Spleen (tissue), 11 donors: ENCODE data around the gene TANC1. TPM values are rescaled to one million over a fixed set of nuclear protein-coding genes. Genes with fewer than 3 reads are reported as not detected.

ENCODE experiments used
- DNase-seq: peaks from one replicate; pipeline ENCODE4 v3.0.0-alpha.2; 2020
- H3K27ac ChIP-seq, 8 donors: fragments of 200-600 bp; sonication (generic) in 7 of 8; 1 replicate in 4 of 8; 2 replicates in 4 of 8; pipeline versions ENCODE4 v1.5.0 to v1.8.0; 2016 to 2021; ENCODE audit warnings: inconsistent platforms in 4 of 8, mild to moderate bottlenecking in 4 of 8, moderate library complexity in 1 of 8
- H3K27me3 ChIP-seq, 7 donors: fragments of 200-600 bp; sonication (generic) in 6 of 7; replicated peaks in 1 of 7; 1 replicate in 4 of 7; 2 replicates in 3 of 7; pipeline versions ENCODE4 v1.5.0 to v1.8.0; 2016 to 2021; ENCODE audit warnings: inconsistent platforms in 3 of 7, mild to moderate bottlenecking in 1 of 7
- H3K36me3 ChIP-seq, 6 donors: fragments of 200-600 bp; sonication (generic) in 5 of 6; 1 replicate in 4 of 6; 2 replicates in 2 of 6; pipeline versions ENCODE4 v1.5.0 to v1.8.0; 2016 to 2021; ENCODE audit warnings: inconsistent platforms in 2 of 6
- H3K4me1 ChIP-seq, 6 donors: fragments of 200-600 bp; sonication (generic) in 5 of 6; 1 replicate in 3 of 6; 2 replicates in 3 of 6; pipeline versions ENCODE4 v1.5.0 to v1.8.0; 2016 to 2021; ENCODE audit warnings: inconsistent platforms in 3 of 6
- H3K4me3 ChIP-seq, 8 donors: fragments of 200-600 bp; sonication (generic) in 7 of 8; 1 replicate in 4 of 8; 2 replicates in 4 of 8; pipeline versions ENCODE4 v1.5.0 to v1.8.0; 2016 to 2021; ENCODE audit warnings: inconsistent platforms in 4 of 8, mild to moderate bottlenecking in 4 of 8, moderate library complexity in 2 of 8
- H3K9me3 ChIP-seq, 8 donors: fragments of 200-600 bp; sonication (generic) in 7 of 8; 1 replicate in 4 of 8; 2 replicates in 4 of 8; pipeline versions ENCODE4 v1.5.0 to v1.8.0; 2016 to 2021; ENCODE audit warnings: inconsistent platforms in 4 of 8
- POLR2A ChIP-seq, 3 donors: fragments of 450-650 bp; IDR thresholded peaks; one replicate each; pipeline ENCODE4 v1.5.1; 2017; ENCODE audit warnings: antibody characterized with exemption in 3 of 3, mild to moderate bottlenecking in 1 of 3
- POLR2AphosphoS5 ChIP-seq, 3 donors: sonication (generic); formaldehyde crosslinking; IDR thresholded peaks; one replicate each; pipeline ENCODE4 v1.5.1; 2017; ENCODE audit warnings: antibody characterized with exemption in 3 of 3
- WGBS, 5 donors: extraction: QIAGEN DNeasy Blood & Tissue Kit in 3 of 5; methylation state at CpG; one replicate each; pipeline versions ENCODE4 v1.1.5 to v1.1.7; 2013 to 2018; 5-methylcytosine and 5-hydroxymethylcytosine counted together
- intact Hi-C: fragments of 100-400 bp; cut with DNase I; formaldehyde crosslinking; loops from one replicate; pipeline ENCODE4 v1.15.0; 2023; ENCODE audit warnings: low total_unique reads
- polyA plus RNA-seq, 3 donors: library from polyadenylated mRNA; stranded (reverse); fragments of 200-250 nt; gene quantifications; one replicate each; pipeline ENCODE4 v1.2.1, GENCODE V29; 2013
- total RNA-seq, 7 donors: library from RNA; depleted of rRNA in 3 of 7; stranded (reverse); fragments of >200 nt in 3 of 7; fragmentation: NEBNext Ultra II Directional in 4 of 7; extraction: Animal tissue kit (Norgen Biotek cat#: 25700) in 4 of 7; gene quantifications; one replicate each; pipeline versions ENCODE4 v1.1.0 to v1.2.1, GENCODE V29; 2016 to 2021
- TF ChIP-seq, protein P1 (sequence below), 11 experiments: fragments of 200-600 bp in 7 of 11; fragments of 450-650 bp in 4 of 11; sonication (generic) in 4 of 11; IDR thresholded peaks in 8 of 11; conservative IDR thresholded peaks in 3 of 11; 1 replicate in 7 of 11; 2 replicates in 4 of 11; pipeline versions ENCODE4 v1.4.0 to v1.8.0; 2016 to 2021; ENCODE audit warnings: antibody characterized with exemption in 11 of 11, inconsistent platforms in 4 of 11, mild to moderate bottlenecking in 1 of 11
- donor health status: healthy with polysubstance abuse.
- donor health status: DM: no; HTN: no; CAD: no; lungs with moderate emphysema.
- donor health status: DM: no; HTN: no; CAD: no.
- donor health status: Bipolar disorder and iron deficiency.
- donor health status: healthy.
- donor health status: DM: no; HTN: no; CAD: no.
- donor health status: DM: yes; HTN: yes; CAD: no.

Gene TANC1
- total and polyA plus RNA-seq, 10 donors = 3.1 to 28.2 (median 21.7) TPM

DNA sequence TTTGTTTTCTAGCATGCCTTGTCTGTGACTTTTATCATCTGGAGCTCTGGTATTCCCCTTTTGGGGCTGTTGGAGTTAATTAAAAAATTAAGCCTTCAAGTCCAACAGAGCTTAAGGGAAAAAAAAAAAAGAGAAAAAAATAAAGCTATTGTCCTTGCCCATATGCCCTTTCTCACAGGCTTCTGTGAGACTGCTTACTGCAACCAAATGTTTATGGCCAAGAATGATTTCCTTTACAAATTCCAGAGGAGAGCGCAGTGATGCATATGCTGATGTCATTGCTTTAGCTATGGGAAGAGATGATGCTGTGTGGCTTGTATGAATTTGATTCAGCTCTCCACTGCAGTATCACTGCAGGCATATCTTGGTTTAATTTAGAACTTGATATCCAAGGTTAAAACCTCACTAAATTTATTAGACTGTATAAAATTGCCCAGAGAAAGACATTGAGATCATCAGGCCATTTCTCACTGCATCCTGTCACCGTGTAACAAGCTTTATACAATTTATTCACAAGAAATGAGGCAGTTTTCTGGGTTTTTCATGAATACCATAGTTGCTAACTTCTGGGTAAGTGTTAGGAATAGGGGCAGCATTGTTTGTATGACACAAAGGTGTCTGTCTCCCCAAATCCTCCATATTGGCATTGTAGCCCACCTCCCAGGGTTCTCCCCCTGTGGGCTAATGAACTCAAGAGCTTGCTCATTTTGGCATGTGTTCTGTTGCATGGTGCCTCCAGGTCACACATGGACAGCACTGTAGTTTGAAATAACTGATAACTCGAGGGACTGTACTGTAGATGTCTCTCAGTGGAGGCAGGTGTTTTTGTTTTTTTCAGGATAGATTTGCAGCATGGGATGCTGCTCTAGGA, 85.0 kb downstream of the TANC1 start:
- 69 to 84% (median 79%) methylated on average over 3 of the region's 3 CpGs for WGBS, 5 donors
- Histone ChIP-seq H3K4me1 (peaks cover 0 to 11% (median 0%) of the 10 kb centered on the region in 6 donors), H3K4me3 (no peak overlapping the region), H3K36me3 (no peaks in the 10 kb centered on the region), H3K27me3 (no peaks in the 10 kb centered on the region), H3K27ac (no peak overlapping the region), H3K9me3 (no peaks in the 10 kb centered on the region)
- DNase-seq = no peak
- TF ChIP-seq POLR2A (IDR thresholded peaks at IDR 0.05) (no peak), POLR2AphosphoS5 (IDR thresholded peaks at IDR 0.05) (no peak)
- TF ChIP-seq, protein P1, sequence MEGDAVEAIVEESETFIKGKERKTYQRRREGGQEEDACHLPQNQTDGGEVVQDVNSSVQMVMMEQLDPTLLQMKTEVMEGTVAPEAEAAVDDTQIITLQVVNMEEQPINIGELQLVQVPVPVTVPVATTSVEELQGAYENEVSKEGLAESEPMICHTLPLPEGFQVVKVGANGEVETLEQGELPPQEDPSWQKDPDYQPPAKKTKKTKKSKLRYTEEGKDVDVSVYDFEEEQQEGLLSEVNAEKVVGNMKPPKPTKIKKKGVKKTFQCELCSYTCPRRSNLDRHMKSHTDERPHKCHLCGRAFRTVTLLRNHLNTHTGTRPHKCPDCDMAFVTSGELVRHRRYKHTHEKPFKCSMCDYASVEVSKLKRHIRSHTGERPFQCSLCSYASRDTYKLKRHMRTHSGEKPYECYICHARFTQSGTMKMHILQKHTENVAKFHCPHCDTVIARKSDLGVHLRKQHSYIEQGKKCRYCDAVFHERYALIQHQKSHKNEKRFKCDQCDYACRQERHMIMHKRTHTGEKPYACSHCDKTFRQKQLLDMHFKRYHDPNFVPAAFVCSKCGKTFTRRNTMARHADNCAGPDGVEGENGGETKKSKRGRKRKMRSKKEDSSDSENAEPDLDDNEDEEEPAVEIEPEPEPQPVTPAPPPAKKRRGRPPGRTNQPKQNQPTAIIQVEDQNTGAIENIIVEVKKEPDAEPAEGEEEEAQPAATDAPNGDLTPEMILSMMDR (IDR thresholded peaks at IDR 0.05 in 8 of 11, conservative IDR thresholded peaks at IDR 0.05 in 3 of 11) = no peak
- intact Hi-C loops = no loop called here

DNA sequence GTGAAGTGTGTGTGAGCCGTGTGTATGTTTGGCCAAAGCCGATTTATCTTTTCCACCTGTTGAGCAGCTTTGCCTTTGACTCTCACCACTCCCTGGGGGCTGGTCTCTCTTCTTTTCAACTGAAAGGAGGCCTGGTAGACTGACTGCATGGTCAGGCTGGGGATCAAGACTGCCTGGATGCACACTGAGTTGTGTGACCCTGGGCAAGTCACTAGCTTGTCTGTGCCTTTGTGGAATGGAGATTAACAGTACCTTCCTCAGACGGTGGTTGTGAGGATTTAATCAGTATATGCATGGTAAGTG, 85.5 kb downstream of the TANC1 start:
- H3K27me3 ChIP-seq = no peaks in the 10 kb centered on the region
- no peak overlapping the region for H3K27ac ChIP-seq
- H3K36me3 ChIP-seq = no peaks in the 10 kb centered on the region
- no peaks in the 10 kb centered on the region for H3K9me3 ChIP-seq
- TF ChIP-seq POLR2AphosphoS5 (IDR thresholded peaks at IDR 0.05) (no peak), POLR2A (IDR thresholded peaks at IDR 0.05) (no peak)
- TF ChIP-seq, protein P1 (IDR thresholded peaks at IDR 0.05 in 8 of 11, conservative IDR thresholded peaks at IDR 0.05 in 3 of 11) = no peak
- peaks cover 0 to 11% (median 0%) of the 10 kb centered on the region in 6 donors for H3K4me1 ChIP-seq
- 90 to 100% (median 93%) methylated on average over 3 of the region's 3 CpGs for WGBS, 5 donors
- intact Hi-C loops = no loop called here
- no peak overlapping the region for H3K4me3 ChIP-seq
- DNase-seq = no peak

DNA sequence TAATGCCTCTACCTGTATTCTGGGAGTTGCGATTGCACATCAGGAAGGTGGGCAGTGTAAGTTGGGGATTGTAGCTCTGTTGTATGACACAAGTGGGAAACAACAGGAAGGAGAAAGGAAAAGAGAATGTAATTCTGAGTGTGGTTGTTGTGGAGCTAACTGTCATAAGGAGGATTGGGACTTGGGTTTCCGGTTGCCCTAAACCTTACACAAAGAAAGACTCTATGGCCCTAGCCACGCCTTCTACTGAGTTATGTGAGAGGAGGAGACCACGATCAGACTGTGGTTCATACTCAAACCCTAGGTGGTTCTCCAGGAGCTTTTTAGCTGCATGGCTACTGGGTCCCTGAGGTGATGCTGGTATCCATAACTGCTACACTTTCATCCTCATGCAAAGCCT, 86.5 kb downstream of the TANC1 start:
- DNase-seq = no peak
- WGBS, 5 donors = 87 to 95% (median 88%) methylated on average over 4 of the region's 4 CpGs
- no peak overlapping the region for H3K27ac ChIP-seq
- TF ChIP-seq POLR2AphosphoS5 (IDR thresholded peaks at IDR 0.05) = no peak
- no peak for TF ChIP-seq POLR2A (IDR thresholded peaks at IDR 0.05)
- TF ChIP-seq, protein P1 (IDR thresholded peaks at IDR 0.05 in 8 of 11, conservative IDR thresholded peaks at IDR 0.05 in 3 of 11) = no peak
- H3K9me3 ChIP-seq = no peaks in the 10 kb centered on the region
- H3K4me1 ChIP-seq = peaks cover 0 to 11% (median 0%) of the 10 kb centered on the region in 6 donors
- intact Hi-C loops = no loop called here
- no peak overlapping the region for H3K4me3 ChIP-seq
- H3K36me3 ChIP-seq = no peaks in the 10 kb centered on the region
- H3K27me3 ChIP-seq = no peaks in the 10 kb centered on the region

DNA sequence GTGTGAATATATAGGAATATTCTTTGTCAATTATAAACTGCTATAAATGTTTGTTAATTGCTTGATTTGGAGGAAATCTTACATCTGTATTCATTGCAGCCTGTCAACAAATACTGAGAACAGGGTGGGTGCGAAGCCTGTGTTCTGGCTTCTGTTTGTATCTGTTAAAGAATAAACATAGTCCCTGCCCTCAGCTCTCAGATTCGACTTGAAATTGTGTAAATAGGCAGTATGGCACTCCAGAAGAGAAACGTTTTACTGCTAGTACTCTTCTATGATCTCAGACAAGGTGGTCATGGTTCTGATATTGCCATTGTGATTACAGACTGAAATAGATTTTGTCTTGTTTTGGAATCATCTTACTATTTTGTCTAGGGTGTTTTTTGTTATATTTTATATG, 92.1 kb downstream of the TANC1 start:
- H3K27me3 ChIP-seq = no peaks in the 10 kb centered on the region
- no peak overlapping the region for H3K27ac ChIP-seq
- no peak for DNase-seq
- H3K9me3 ChIP-seq = no peaks in the 10 kb centered on the region
- peaks cover 0 to 3% (median 0%) of the 10 kb centered on the region in 6 donors for H3K4me1 ChIP-seq
- H3K4me3 ChIP-seq = no peak overlapping the region
- no peak for TF ChIP-seq POLR2A (IDR thresholded peaks at IDR 0.05)
- no peak for TF ChIP-seq POLR2AphosphoS5 (IDR thresholded peaks at IDR 0.05)
- TF ChIP-seq, protein P1 (IDR thresholded peaks at IDR 0.05 in 8 of 11, conservative IDR thresholded peaks at IDR 0.05 in 3 of 11) = no peak
- WGBS, 5 donors = 71 to 81% (median 76%) methylated on average over 3 of the region's 3 CpGs
- intact Hi-C loops = no loop called here
- H3K36me3 ChIP-seq = no peaks in the 10 kb centered on the region
